Mesenchymal stem cell (in vitro differentiated cells and primary cell): Measurements from ENCODE around the gene SOX6.

Source experiments
- DNase-seq: peaks from one replicate; pipeline ENCODE4 v3.0.0-alpha.2; 2013
- H2AFZ ChIP-seq: one replicate; pipeline ENCODE4 v1.6.1; 2013; ENCODE audit warnings: low read depth, mild to moderate bottlenecking, control low read depth, inconsistent platforms, low read length, moderate library complexity
- H2AK5ac ChIP-seq: 2 replicates; pipeline ENCODE4 v1.6.1; 2013; ENCODE audit warnings: low read length, moderate library complexity, mild to moderate bottlenecking, inconsistent platforms; ENCODE audit not compliant: severe bottlenecking
- H2BK120ac ChIP-seq: one replicate; pipeline ENCODE4 v1.6.1; 2013; ENCODE audit warnings: low read depth, mild to moderate bottlenecking, inconsistent platforms, low read length, moderate library complexity
- H2BK12ac ChIP-seq, 2 experiments: one replicate each; pipeline ENCODE4 v1.6.1; 2013; ENCODE audit warnings: inconsistent platforms in 2 of 2, low read length in 2 of 2, mild to moderate bottlenecking in 2 of 2, moderate library complexity in 2 of 2, control low read depth in 1 of 2
- H2BK15ac ChIP-seq: one replicate; pipeline ENCODE4 v1.6.1; 2013; ENCODE audit warnings: mild to moderate bottlenecking, low read depth, inconsistent platforms; ENCODE audit not compliant: poor library complexity, severe bottlenecking
- H2BK5ac ChIP-seq: 2 replicates; pipeline ENCODE4 v1.6.1; 2013; ENCODE audit warnings: low read depth, mild to moderate bottlenecking, low read length, control low read depth, inconsistent platforms; ENCODE audit not compliant: poor library complexity, severe bottlenecking
- H3K14ac ChIP-seq, 2 experiments: one replicate each; pipeline ENCODE4 v1.6.1; 2013; ENCODE audit warnings: inconsistent platforms in 2 of 2, low read length in 2 of 2, control low read depth in 1 of 2, mild to moderate bottlenecking in 1 of 2, moderate library complexity in 1 of 2
- H3K18ac ChIP-seq, 2 experiments: one replicate each; pipeline ENCODE4 v1.6.1; 2013; ENCODE audit warnings: inconsistent platforms in 2 of 2, low read length in 2 of 2, control low read depth in 1 of 2, low read depth in 1 of 2, mild to moderate bottlenecking in 1 of 2
- H3K23ac ChIP-seq, 2 experiments: one replicate each; pipeline ENCODE4 v1.6.1; 2013; ENCODE audit warnings: inconsistent platforms in 2 of 2, low read length in 2 of 2, mild to moderate bottlenecking in 2 of 2, moderate library complexity in 2 of 2, control low read depth in 1 of 2
- H3K27ac ChIP-seq: 2 replicates; pipeline ENCODE4 v1.5.1; 2013; ENCODE audit warnings: mild to moderate bottlenecking, moderate library complexity, low read length, control low read depth, inconsistent platforms; ENCODE audit not compliant: poor library complexity, severe bottlenecking
- H3K27me3 ChIP-seq, 2 experiments: 2 replicates each; pipeline versions ENCODE4 v1.6.1 to v1.7.0; 2013; ENCODE audit warnings: low read length in 2 of 2, mild to moderate bottlenecking in 2 of 2, moderate library complexity in 2 of 2, control low read depth in 1 of 2, inconsistent platforms in 1 of 2; ENCODE audit not compliant: control insufficient read depth in 1 of 2, insufficient read depth in 1 of 2
- H3K36me3 ChIP-seq, 2 experiments: 2 replicates each; pipeline versions ENCODE4 v1.6.1 to v1.7.0; 2013; ENCODE audit warnings: low read length in 2 of 2, control low read depth in 1 of 2, inconsistent platforms in 1 of 2, low read depth in 1 of 2, mild to moderate bottlenecking in 1 of 2; ENCODE audit not compliant: insufficient read depth in 2 of 2, control insufficient read depth in 1 of 2
- H3K4ac ChIP-seq, 2 experiments: one replicate each; pipeline ENCODE4 v1.6.1; 2013; ENCODE audit warnings: inconsistent platforms in 2 of 2, low read length in 2 of 2, mild to moderate bottlenecking in 2 of 2, moderate library complexity in 2 of 2, control low read depth in 1 of 2, low read depth in 1 of 2
- H3K4me1 ChIP-seq: 2 replicates; pipeline ENCODE4 v1.6.1; 2013; ENCODE audit warnings: low read depth, low read length, control low read depth; ENCODE audit not compliant: control insufficient read depth, insufficient read depth
- H3K4me2 ChIP-seq: 2 replicates; pipeline ENCODE4 v1.6.1; 2013; ENCODE audit warnings: low read length, mild to moderate bottlenecking, inconsistent platforms; ENCODE audit not compliant: poor library complexity, severe bottlenecking
- H3K4me3 ChIP-seq, 2 experiments: 2 replicates each; pipeline versions ENCODE4 v1.5.1 to v1.7.0; 2013; ENCODE audit warnings: low read length in 2 of 2, mild to moderate bottlenecking in 2 of 2, control low read depth in 1 of 2, low read depth in 1 of 2; ENCODE audit not compliant: insufficient read depth in 1 of 2
- H3K79me1 ChIP-seq: replicated peaks from 2 replicates; pipeline ENCODE4 v1.6.1; 2013; ENCODE audit warnings: mild to moderate bottlenecking, control low read depth, low read length, inconsistent platforms; ENCODE audit not compliant: poor library complexity, severe bottlenecking
- H3K9ac ChIP-seq: 2 replicates; pipeline ENCODE4 v1.7.0; 2013; ENCODE audit warnings: mild to moderate bottlenecking, low read length, moderate library complexity
- H3K9me3 ChIP-seq: 2 replicates; pipeline ENCODE4 v1.7.0; 2013; ENCODE audit warnings: mild to moderate bottlenecking, low read length; ENCODE audit not compliant: control insufficient read depth
- H4K8ac ChIP-seq: one replicate; pipeline ENCODE4 v1.6.1; 2013; ENCODE audit warnings: inconsistent platforms, mild to moderate bottlenecking, low read length, moderate library complexity
- H4K91ac ChIP-seq: one replicate; pipeline ENCODE4 v1.6.1; 2013; ENCODE audit warnings: mild to moderate bottlenecking, low read length, inconsistent platforms
- WGBS: methylation state at CpG from one replicate; pipeline ENCODE4 v1.1.7; 2013; ENCODE audit warnings: mixed read lengths; 5-methylcytosine and 5-hydroxymethylcytosine counted together

The SOX6 gene

DNA sequence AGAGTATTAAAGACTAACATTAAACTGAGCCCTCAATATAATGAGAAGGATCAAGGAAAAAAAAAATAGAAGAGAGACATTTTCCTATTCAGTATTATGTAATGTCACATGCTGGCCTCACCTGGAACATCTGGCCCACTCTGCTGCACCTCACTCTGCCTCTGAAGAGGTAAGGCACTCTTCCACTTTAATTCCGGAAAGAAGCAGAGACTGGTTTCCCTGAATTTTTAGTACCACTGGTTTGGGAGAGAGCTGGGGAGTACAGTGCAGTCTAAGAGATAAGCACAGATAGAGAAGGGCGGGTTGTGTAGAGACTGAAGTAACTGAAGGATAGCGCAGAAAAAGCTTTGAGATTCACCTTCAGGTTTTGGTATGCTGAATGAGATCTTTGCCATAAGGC is 178.7 kb downstream of the SOX6 start:
- Histone ChIP-seq H3K9ac (no peak overlapping the region), H3K14ac (no peak overlapping the region), H3K4me2 (no peak overlapping the region), H2BK15ac (no peak overlapping the region), H4K91ac (no peak overlapping the region), H2BK120ac (no peak overlapping the region), H3K4ac (no peak overlapping the region), H2AFZ (no peak overlapping the region), H3K27ac (no peak overlapping the region), H4K8ac (no peak overlapping the region), H2AK5ac (no peak overlapping the region), H3K27me3 (no peaks in the 10 kb centered on the region), H3K23ac (no peak overlapping the region), H2BK5ac (no peak overlapping the region), H3K4me1 (no peaks in the 10 kb centered on the region), H3K79me1 (no peaks in the 10 kb centered on the region), H3K9me3 (no peaks in the 10 kb centered on the region), H3K18ac (no peak overlapping the region), H3K4me3 (no peak overlapping the region), H3K36me3 (no peaks in the 10 kb centered on the region), H2BK12ac (no peak overlapping the region)
- 99% methylated on average over 3 of the region's 3 CpGs for WGBS
- no peak for DNase-seq

- Histone ChIP-seq H2AFZ (no peak overlapping the region), H3K4me3 (no peak overlapping the region), H3K4me1 (no peaks in the 10 kb centered on the region), H3K23ac (no peak overlapping the region), H3K4ac (no peak overlapping the region), H3K27me3 (no peaks in the 10 kb centered on the region), H3K18ac (no peak overlapping the region), H2BK5ac (no peak overlapping the region), H3K9ac (no peak overlapping the region), H2AK5ac (no peak overlapping the region), H3K79me1 (no peaks in the 10 kb centered on the region), H2BK120ac (no peak overlapping the region), H3K9me3 (no peaks in the 10 kb centered on the region), H3K27ac (no peak overlapping the region), H3K36me3 (no peaks in the 10 kb centered on the region), H2BK12ac (no peak overlapping the region), H2BK15ac (no peak overlapping the region), H4K8ac (no peak overlapping the region), H3K14ac (no peak overlapping the region), H3K4me2 (no peak overlapping the region), H4K91ac (no peak overlapping the region)
- no peak for DNase-seq
Measured at GRCh38 chr11:16173798-16174197, 182.5 kb downstream of the SOX6 start.

DNA sequence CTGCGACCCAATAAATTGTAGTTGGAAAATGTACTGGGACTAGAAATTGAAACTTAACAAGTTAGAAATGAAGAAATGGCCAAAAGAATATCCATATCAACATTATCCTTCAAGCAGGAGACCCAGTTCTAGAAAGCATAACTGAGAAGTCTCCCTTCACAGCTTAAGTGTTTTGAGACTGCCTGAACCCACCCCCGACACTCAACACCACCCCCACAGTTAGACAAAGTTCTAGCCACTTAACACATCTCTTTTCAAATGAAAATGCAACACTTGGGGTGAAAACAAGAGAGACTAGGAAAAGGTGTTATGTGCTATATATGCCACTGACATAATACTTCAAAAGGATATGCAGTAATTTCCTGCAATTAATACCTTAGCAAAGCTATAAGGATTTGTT is 184.5 kb downstream of the SOX6 start:
- DNase-seq = no peak
- no peak overlapping the region for H3K27ac ChIP-seq
- WGBS = no CpG with 5 or more reads among the region's 2 CpGs
- no peak overlapping the region for H2BK120ac ChIP-seq
- no peak overlapping the region for H3K4ac ChIP-seq
- H3K4me2 ChIP-seq = no peak overlapping the region
- no peak overlapping the region for H2BK15ac ChIP-seq
- H2AK5ac ChIP-seq = no peak overlapping the region
- no peaks in the 10 kb centered on the region for H3K4me1 ChIP-seq
- no peaks in the 10 kb centered on the region for H3K9me3 ChIP-seq
- H3K23ac ChIP-seq = no peak overlapping the region
- no peak overlapping the region for H2AFZ ChIP-seq
- no peak overlapping the region for H3K18ac ChIP-seq
- no peaks in the 10 kb centered on the region for H3K27me3 ChIP-seq
- H3K4me3 ChIP-seq = no peak overlapping the region
- no peak overlapping the region for H4K91ac ChIP-seq
- H2BK5ac ChIP-seq = no peak overlapping the region
- no peak overlapping the region for H3K9ac ChIP-seq
- H2BK12ac ChIP-seq = no peak overlapping the region
- no peaks in the 10 kb centered on the region for H3K79me1 ChIP-seq
- H4K8ac ChIP-seq = no peak overlapping the region
- H3K36me3 ChIP-seq = no peaks in the 10 kb centered on the region
- no peak overlapping the region for H3K14ac ChIP-seq

- DNase-seq = no peak
- 79% methylated on average over 6 of the region's 7 CpGs for WGBS
- peak overlapping the region; percentile 49 for H2BK120ac ChIP-seq
- no peak overlapping the region for H3K4me2 ChIP-seq
- no peak overlapping the region for H2BK15ac ChIP-seq
- H3K79me1 ChIP-seq = no peaks in the 10 kb centered on the region
- H4K91ac ChIP-seq = no peak overlapping the region
- H3K14ac ChIP-seq = no peak overlapping the region
- no peak overlapping the region for H3K9ac ChIP-seq
- H3K27me3 ChIP-seq = no peaks in the 10 kb centered on the region
- H3K9me3 ChIP-seq = no peaks in the 10 kb centered on the region
- H3K36me3 ChIP-seq = no peaks in the 10 kb centered on the region
- no peak overlapping the region for H3K4ac ChIP-seq
- H2BK12ac ChIP-seq = no peak overlapping the region
- no peak overlapping the region for H4K8ac ChIP-seq
- no peak overlapping the region for H2AFZ ChIP-seq
- H3K27ac ChIP-seq = no peak overlapping the region
- H3K4me3 ChIP-seq = no peak overlapping the region
- no peak overlapping the region for H3K23ac ChIP-seq
- no peak overlapping the region for H2AK5ac ChIP-seq
- H2BK5ac ChIP-seq = no peak overlapping the region
- H3K4me1 ChIP-seq = no peaks in the 10 kb centered on the region
- H3K18ac ChIP-seq = no peak overlapping the region
Measured at GRCh38 chr11:16169956-16170847, 186.1 kb downstream of the SOX6 start.
